H1 (cell line): Measurements from ENCODE around the gene NR2E1.

Experiments
- ATF3 ChIP-seq: IDR thresholded peaks from 2 replicates; pipeline ENCODE4 v1.6.1; 2011; ENCODE audit warnings: low read depth, mild to moderate bottlenecking, low read length; ENCODE audit not compliant: insufficient read depth
- CHD1 ChIP-seq: IDR thresholded peaks from 2 replicates; pipeline ENCODE4 v1.6.1; 2012; ENCODE audit warnings: low read depth, low read length, improper control_type of control experiment
- CTCF ChIP-seq, 3 experiments: IDR thresholded peaks; 1 replicate in 2 of 3; 2 replicates in 1 of 3; pipeline versions ENCODE4 v1.5.1 to v1.6.1; 2011; ENCODE audit warnings: low read length in 3 of 3, mild to moderate bottlenecking in 3 of 3, inconsistent platforms in 2 of 3, low read depth in 1 of 3, moderate library complexity in 1 of 3; ENCODE audit not compliant: insufficient read depth in 1 of 3; ENCODE audit errors: control extremely low read depth in 1 of 3
- EZH2 ChIP-seq: fragments of 200-600 bp; sonication (generic); IDR thresholded peaks from 2 replicates; pipeline ENCODE4 v1.7.1; 2012; ENCODE audit warnings: low read depth, mild to moderate bottlenecking, moderate library complexity, low read length, inconsistent platforms; ENCODE audit not compliant: severe bottlenecking
- JUND ChIP-seq: IDR thresholded peaks from 2 replicates; pipeline ENCODE4 v1.6.1; 2011; ENCODE audit warnings: mild to moderate bottlenecking, improper control_type of control experiment, low read length
- KDM1A ChIP-seq: fragments of 200-600, 300-600 bp; sonication (generic); IDR thresholded peaks from 2 replicates; pipeline ENCODE4 v1.7.1; 2016; ENCODE audit warnings: mild to moderate bottlenecking, low read length, borderline replicate concordance
- POLR2A ChIP-seq, 2 experiments: IDR thresholded peaks; 1 replicate in 1 of 2; 2 replicates in 1 of 2; pipeline ENCODE4 v1.6.1; 2011; ENCODE audit warnings: low read depth in 2 of 2, low read length in 2 of 2, mild to moderate bottlenecking in 2 of 2; ENCODE audit errors: control extremely low read depth in 1 of 2
- POLR2AphosphoS5 ChIP-seq: IDR thresholded peaks from 2 replicates; pipeline ENCODE4 v1.6.1; 2011; ENCODE audit warnings: low read depth, low read length
- SAP30 ChIP-seq: fragments of 300-600 bp; sonication (generic); IDR thresholded peaks from 2 replicates; pipeline ENCODE4 v1.7.1; 2012; ENCODE audit warnings: low read length, moderate library complexity, mild to moderate bottlenecking, inconsistent platforms; ENCODE audit not compliant: insufficient read depth, insufficient replicate concordance
- SIRT6 ChIP-seq: IDR thresholded peaks from one replicate; pipeline ENCODE4 v1.7.1; 2012; ENCODE audit warnings: low read length, inconsistent platforms
- SUZ12 ChIP-seq: fragments of 200-600 bp; sonication (generic); IDR thresholded peaks from 2 replicates; pipeline ENCODE4 v1.6.1; 2012; ENCODE audit warnings: mild to moderate bottlenecking, inconsistent platforms, low read length, moderate library complexity, mixed read lengths
- TAF1 ChIP-seq: IDR thresholded peaks from 2 replicates; pipeline ENCODE4 v1.6.1; 2011; ENCODE audit warnings: mild to moderate bottlenecking, low read depth, low read length
- ZNF274 ChIP-seq: IDR thresholded peaks from 2 replicates; pipeline ENCODE4 v1.7.0; 2012; ENCODE audit warnings: low read length, borderline replicate concordance; ENCODE audit errors: extremely low read depth

- no peak for TF ChIP-seq CTCF (IDR thresholded peaks at IDR 0.05; ENCODE audit: control extremely low read depth in 1 of 3, insufficient read depth in 1 of 3, low read depth in 1 of 3, low read length in 3 of 3)
- no peak for TF ChIP-seq POLR2A (IDR thresholded peaks at IDR 0.05; ENCODE audit: control extremely low read depth in 1 of 2, low read depth in 2 of 2, low read length in 2 of 2)
- no peak for TF ChIP-seq SUZ12
- no peak for TF ChIP-seq POLR2AphosphoS5
- no peak for TF ChIP-seq SAP30
- no peak for TF ChIP-seq SIRT6
- TF ChIP-seq JUND: no peak
- no peak for TF ChIP-seq CHD1
- no peak for TF ChIP-seq TAF1
- no peak for TF ChIP-seq KDM1A
- no peak for TF ChIP-seq EZH2
- TF ChIP-seq ATF3: no peak
- no peak for TF ChIP-seq ZNF274
Measured at GRCh38 chr6:108222064-108222463, 56.2 kb downstream of the NR2E1 start.
